Measurements from ENCODE around the gene TMEM179. TPM values are rescaled to one million over a fixed set of nuclear protein-coding genes. Genes with fewer than 3 reads are reported as not detected.

The TMEM179 gene
- total RNA-seq, 1 experiment from 2014 or later: 3.4 TPM

DNA sequence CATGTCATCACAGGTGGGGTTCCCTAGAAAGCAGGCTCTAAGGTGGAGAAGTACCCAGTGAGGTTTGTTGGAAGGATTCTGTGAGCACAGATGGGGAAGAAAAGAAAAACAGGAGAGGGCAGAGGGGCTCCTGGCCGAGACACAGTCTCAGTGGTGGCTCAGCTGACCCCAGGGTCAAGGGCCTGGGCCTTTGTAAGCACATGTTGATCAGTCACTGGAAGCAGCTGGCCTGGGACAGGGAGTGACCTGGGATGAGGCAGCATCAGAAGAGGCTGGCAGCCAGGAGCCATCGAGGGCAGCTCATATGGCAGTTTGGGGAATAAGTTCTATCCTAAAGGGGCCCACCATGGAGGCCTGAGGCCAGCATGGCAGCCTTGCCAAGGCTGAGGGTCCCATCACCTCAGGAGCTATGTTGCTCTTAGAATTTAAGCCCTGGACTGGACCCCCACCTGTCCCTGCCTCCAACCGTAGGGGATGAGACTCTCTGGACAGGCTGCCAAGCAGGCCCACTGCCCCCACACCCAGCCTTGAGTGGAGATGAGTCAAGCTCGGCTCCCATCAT is 6.3 kb upstream of the TMEM179 start:
- BruUV-seq (replicated peaks): no TSS peak
- Histone ChIP-seq H3K4me3 (ENCODE audit: low read depth in 2 of 2, low read length in 2 of 2) (no peak overlapping the region), H3K27me3 (ENCODE audit: control insufficient read depth, insufficient read depth, low read length) (peaks cover 8% of the 10 kb centered on the region), H3K36me3 (ENCODE audit: control insufficient read depth, insufficient read depth, low read length) (no peaks in the 10 kb centered on the region), H3K4me1 (ENCODE audit: control insufficient read depth, insufficient read depth, low read length) (no peaks in the 10 kb centered on the region), H3K9me3 (ENCODE audit: control insufficient read depth, insufficient read depth, low read depth, low read length) (no peaks in the 10 kb centered on the region), H3K27ac (ENCODE audit: low read length) (no peak overlapping the region)
- DNase-seq (ENCODE audit: low read depth, low spot score): no peak
- intact Hi-C loops (cut with micrococcal nuclease; ENCODE audit: unreplicated experiment) (no loop called here), in situ Hi-C loops (cut with HindIII; ENCODE audit: low pct_unique_long_range_greater_than_20kb, low sequenced_read_pairs) (no loop called here)
- TF ChIP-seq TCF7L2 (IDR thresholded peaks at IDR 0.05; ENCODE audit: low read depth, low read length) (no peak), POLR2AphosphoS5 (IDR thresholded peaks at IDR 0.05; ENCODE audit: low read depth, low read length) (no peak), SIN3A (IDR thresholded peaks at IDR 0.05; ENCODE audit: borderline replicate concordance, insufficient read depth, low read depth, low read length) (no peak)
- TF ChIP-seq, protein P1, sequence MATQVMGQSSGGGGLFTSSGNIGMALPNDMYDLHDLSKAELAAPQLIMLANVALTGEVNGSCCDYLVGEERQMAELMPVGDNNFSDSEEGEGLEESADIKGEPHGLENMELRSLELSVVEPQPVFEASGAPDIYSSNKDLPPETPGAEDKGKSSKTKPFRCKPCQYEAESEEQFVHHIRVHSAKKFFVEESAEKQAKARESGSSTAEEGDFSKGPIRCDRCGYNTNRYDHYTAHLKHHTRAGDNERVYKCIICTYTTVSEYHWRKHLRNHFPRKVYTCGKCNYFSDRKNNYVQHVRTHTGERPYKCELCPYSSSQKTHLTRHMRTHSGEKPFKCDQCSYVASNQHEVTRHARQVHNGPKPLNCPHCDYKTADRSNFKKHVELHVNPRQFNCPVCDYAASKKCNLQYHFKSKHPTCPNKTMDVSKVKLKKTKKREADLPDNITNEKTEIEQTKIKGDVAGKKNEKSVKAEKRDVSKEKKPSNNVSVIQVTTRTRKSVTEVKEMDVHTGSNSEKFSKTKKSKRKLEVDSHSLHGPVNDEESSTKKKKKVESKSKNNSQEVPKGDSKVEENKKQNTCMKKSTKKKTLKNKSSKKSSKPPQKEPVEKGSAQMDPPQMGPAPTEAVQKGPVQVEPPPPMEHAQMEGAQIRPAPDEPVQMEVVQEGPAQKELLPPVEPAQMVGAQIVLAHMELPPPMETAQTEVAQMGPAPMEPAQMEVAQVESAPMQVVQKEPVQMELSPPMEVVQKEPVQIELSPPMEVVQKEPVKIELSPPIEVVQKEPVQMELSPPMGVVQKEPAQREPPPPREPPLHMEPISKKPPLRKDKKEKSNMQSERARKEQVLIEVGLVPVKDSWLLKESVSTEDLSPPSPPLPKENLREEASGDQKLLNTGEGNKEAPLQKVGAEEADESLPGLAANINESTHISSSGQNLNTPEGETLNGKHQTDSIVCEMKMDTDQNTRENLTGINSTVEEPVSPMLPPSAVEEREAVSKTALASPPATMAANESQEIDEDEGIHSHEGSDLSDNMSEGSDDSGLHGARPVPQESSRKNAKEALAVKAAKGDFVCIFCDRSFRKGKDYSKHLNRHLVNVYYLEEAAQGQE (IDR thresholded peaks at IDR 0.05; ENCODE audit: insufficient read depth in 1 of 2, low read depth in 2 of 2, low read length in 1 of 2): no peak
- TF ChIP-seq, protein P2, sequence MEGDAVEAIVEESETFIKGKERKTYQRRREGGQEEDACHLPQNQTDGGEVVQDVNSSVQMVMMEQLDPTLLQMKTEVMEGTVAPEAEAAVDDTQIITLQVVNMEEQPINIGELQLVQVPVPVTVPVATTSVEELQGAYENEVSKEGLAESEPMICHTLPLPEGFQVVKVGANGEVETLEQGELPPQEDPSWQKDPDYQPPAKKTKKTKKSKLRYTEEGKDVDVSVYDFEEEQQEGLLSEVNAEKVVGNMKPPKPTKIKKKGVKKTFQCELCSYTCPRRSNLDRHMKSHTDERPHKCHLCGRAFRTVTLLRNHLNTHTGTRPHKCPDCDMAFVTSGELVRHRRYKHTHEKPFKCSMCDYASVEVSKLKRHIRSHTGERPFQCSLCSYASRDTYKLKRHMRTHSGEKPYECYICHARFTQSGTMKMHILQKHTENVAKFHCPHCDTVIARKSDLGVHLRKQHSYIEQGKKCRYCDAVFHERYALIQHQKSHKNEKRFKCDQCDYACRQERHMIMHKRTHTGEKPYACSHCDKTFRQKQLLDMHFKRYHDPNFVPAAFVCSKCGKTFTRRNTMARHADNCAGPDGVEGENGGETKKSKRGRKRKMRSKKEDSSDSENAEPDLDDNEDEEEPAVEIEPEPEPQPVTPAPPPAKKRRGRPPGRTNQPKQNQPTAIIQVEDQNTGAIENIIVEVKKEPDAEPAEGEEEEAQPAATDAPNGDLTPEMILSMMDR (IDR thresholded peaks at IDR 0.05): no peak
- ATAC-seq: no peak
- CTCF ChIA-PET: no interaction called here
- POLR2A ChIA-PET: no interaction called here

DNA sequence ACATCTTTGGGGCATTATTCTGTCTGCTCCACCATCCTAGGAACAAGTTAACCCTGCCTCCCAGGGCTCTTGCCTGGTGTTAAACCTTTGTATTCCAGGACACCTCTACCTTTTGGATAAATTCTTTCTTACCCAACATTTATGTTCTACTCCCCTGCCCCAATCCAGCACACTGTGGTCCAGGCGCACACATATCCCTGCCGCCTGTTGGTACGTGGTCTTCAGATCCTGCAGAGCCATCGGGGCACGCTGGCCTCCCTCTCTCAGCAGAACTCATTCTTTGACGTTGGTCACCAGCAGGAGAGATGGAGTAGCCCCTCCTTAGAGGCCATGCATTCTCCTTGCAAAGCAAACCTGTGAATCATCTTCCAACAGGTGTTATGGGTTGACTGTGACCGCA is 5.1 kb upstream of the TMEM179 start:
- no peaks in the 10 kb centered on the region for H3K4me1 ChIP-seq (ENCODE audit: control insufficient read depth, insufficient read depth, low read length)
- no TSS peak for BruUV-seq (replicated peaks)
- CTCF ChIA-PET: no interaction called here

More for the DNA sequence above, 5.1 kb upstream of the TMEM179 start:
- no peak for TF ChIP-seq TCF7L2 (IDR thresholded peaks at IDR 0.05; ENCODE audit: low read depth, low read length)
- no peak for TF ChIP-seq SIN3A (IDR thresholded peaks at IDR 0.05; ENCODE audit: borderline replicate concordance, insufficient read depth, low read depth, low read length)
- TF ChIP-seq POLR2AphosphoS5 (IDR thresholded peaks at IDR 0.05; ENCODE audit: low read depth, low read length): no peak
- TF ChIP-seq, protein P1 (IDR thresholded peaks at IDR 0.05; ENCODE audit: insufficient read depth in 1 of 2, low read depth in 2 of 2, low read length in 1 of 2): no peak
- TF ChIP-seq, protein P2 (IDR thresholded peaks at IDR 0.05): no peak
- intact Hi-C loops (cut with micrococcal nuclease; ENCODE audit: unreplicated experiment) (no loop called here), in situ Hi-C loops (cut with HindIII; ENCODE audit: low pct_unique_long_range_greater_than_20kb, low sequenced_read_pairs) (no loop called here)
- POLR2A ChIA-PET: no interaction called here
- Histone ChIP-seq H3K27ac (ENCODE audit: low read length) (no peak overlapping the region), H3K27me3 (ENCODE audit: control insufficient read depth, insufficient read depth, low read length) (peaks cover 9% of the 10 kb centered on the region), H3K4me3 (ENCODE audit: low read depth in 2 of 2, low read length in 2 of 2) (no peak overlapping the region), H3K36me3 (ENCODE audit: control insufficient read depth, insufficient read depth, low read length) (no peaks in the 10 kb centered on the region), H3K9me3 (ENCODE audit: control insufficient read depth, insufficient read depth, low read depth, low read length) (no peaks in the 10 kb centered on the region)
- no peak for ATAC-seq
- DNase-seq (ENCODE audit: low read depth, low spot score): no peak
